HL-60 (cell line): ENCODE measurements around the gene HES4.

Experiments
- CTCF ChIP-seq: IDR thresholded peaks from one replicate; pipeline ENCODE4 v1.5.1; 2011; ENCODE audit warnings: low read length, control low read depth, inconsistent platforms; ENCODE audit not compliant: insufficient read depth
- GABPA ChIP-seq: IDR thresholded peaks from 2 replicates; pipeline ENCODE4 v1.6.1; 2012; ENCODE audit warnings: low read depth
- SPI1 ChIP-seq: IDR thresholded peaks from 2 replicates; pipeline ENCODE4 v1.6.1; 2012; ENCODE audit warnings: low read depth, mild to moderate bottlenecking, borderline replicate concordance

DNA sequence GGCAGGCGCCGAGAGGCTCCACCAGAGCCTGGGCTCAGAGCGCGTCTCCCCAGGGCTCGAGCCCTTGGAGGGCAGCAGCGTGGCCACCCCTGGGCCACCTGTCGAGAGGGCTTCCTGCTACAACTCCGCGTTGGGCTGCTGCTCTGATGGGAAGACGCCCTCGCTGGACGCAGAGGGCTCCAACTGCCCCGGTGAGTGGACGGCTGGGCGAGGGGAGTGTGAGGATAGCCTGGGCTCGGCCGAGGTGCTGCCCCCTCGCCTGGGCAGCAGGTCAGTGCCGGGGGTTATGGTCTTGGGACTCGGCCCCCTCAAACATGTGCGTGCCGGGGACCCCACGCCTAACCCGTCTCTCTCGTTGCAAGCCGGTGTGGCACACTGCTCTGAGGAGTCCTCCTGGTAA lies 46.9 kb upstream of the HES4 start:
- TF ChIP-seq CTCF: no peak
- no peak for TF ChIP-seq GABPA
- no peak for TF ChIP-seq SPI1
